SU-DHL-6 (cell line): ENCODE measurements around the gene FGB.

Source experiments
- H2AFZ ChIP-seq: fragments of 200-600 bp; sonication (generic); 2 replicates; pipeline ENCODE4 v1.6.1; 2014; ENCODE audit warnings: low read depth, mild to moderate bottlenecking, moderate library complexity, mixed read lengths, antibody characterized with exemption, low read length; ENCODE audit not compliant: severe bottlenecking
- H3F3A ChIP-seq: fragments of 200-600 bp; shearing (Covaris generic); 2 replicates; pipeline ENCODE4 v1.6.0; 2016; ENCODE audit warnings: antibody characterized with exemption, mild to moderate bottlenecking; ENCODE audit not compliant: insufficient read depth
- H3K27ac ChIP-seq: fragments of 200-600 bp; sonication (generic); 2 replicates; pipeline ENCODE4 v1.5.1; 2016; ENCODE audit warnings: low read depth, mild to moderate bottlenecking, low read length, moderate library complexity, mixed read lengths
- H3K27me3 ChIP-seq: fragments of 200-600 bp; sonication (generic), shearing (Covaris generic); 2 replicates; pipeline ENCODE4 v1.6.0; 2014; ENCODE audit warnings: mild to moderate bottlenecking, low read length
- H3K36me3 ChIP-seq: fragments of 200-600 bp; sonication (generic); 2 replicates; pipeline ENCODE4 v1.6.1; 2014; ENCODE audit warnings: mild to moderate bottlenecking, low read length, mixed read lengths
- H3K4me2 ChIP-seq: fragments of 300-600, 200-600 bp; shearing (Covaris generic), sonication (generic); 2 replicates; pipeline ENCODE4 v1.6.0; 2014; ENCODE audit warnings: low read length, low read depth, mild to moderate bottlenecking; ENCODE audit not compliant: poor library complexity, severe bottlenecking
- H3K4me3 ChIP-seq: fragments of 200-600 bp; sonication (generic); 2 replicates; pipeline ENCODE4 v1.5.1; 2014; ENCODE audit warnings: antibody characterized with exemption, low read length, mild to moderate bottlenecking, mixed read lengths; ENCODE audit not compliant: insufficient read depth, poor library complexity, severe bottlenecking
- H3K79me2 ChIP-seq: fragments of 200-600 bp; sonication (generic); 2 replicates; pipeline ENCODE4 v1.6.1; 2014; ENCODE audit warnings: mild to moderate bottlenecking, low read length, moderate library complexity; ENCODE audit not compliant: insufficient read depth
- H3K9ac ChIP-seq: fragments of 200-600 bp; sonication (generic); 2 replicates; pipeline ENCODE4 v1.7.0; 2014; ENCODE audit warnings: mild to moderate bottlenecking, low read length
- H3K9me2 ChIP-seq: fragments of 200-600 bp; sonication (generic); replicated peaks from 2 replicates; pipeline ENCODE4 v1.6.1; 2014; ENCODE audit warnings: low read length; ENCODE audit not compliant: insufficient read depth
- H3K9me3 ChIP-seq: fragments of 200-600 bp; sonication (generic); 2 replicates; pipeline ENCODE4 v1.6.1; 2014; ENCODE audit warnings: low read length, mixed read lengths; ENCODE audit not compliant: insufficient read depth
- H4K20me1 ChIP-seq: fragments of 200-600 bp; sonication (generic); 2 replicates; pipeline ENCODE4 v1.6.1; 2014; ENCODE audit warnings: low read depth, mild to moderate bottlenecking, antibody characterized with exemption, low read length, moderate library complexity, mixed read lengths
- EZH2phosphoT487 ChIP-seq: fragments of 200-600 bp; sonication (generic), shearing (Covaris generic); conservative IDR thresholded peaks from 2 replicates; pipeline ENCODE4 v1.6.1; 2018; ENCODE audit warnings: mild to moderate bottlenecking, antibody characterized with exemption, low read length, moderate library complexity, mixed read lengths
- TF ChIP-seq, protein P1 (sequence below): fragments of 200-600 bp; sonication (generic); IDR thresholded peaks from one replicate; pipeline ENCODE4 v1.5.1; 2017; ENCODE audit warnings: antibody characterized with exemption, mild to moderate bottlenecking, low read length, moderate library complexity; ENCODE audit not compliant: insufficient read depth, poor library complexity, severe bottlenecking

The FGB gene

DNA sequence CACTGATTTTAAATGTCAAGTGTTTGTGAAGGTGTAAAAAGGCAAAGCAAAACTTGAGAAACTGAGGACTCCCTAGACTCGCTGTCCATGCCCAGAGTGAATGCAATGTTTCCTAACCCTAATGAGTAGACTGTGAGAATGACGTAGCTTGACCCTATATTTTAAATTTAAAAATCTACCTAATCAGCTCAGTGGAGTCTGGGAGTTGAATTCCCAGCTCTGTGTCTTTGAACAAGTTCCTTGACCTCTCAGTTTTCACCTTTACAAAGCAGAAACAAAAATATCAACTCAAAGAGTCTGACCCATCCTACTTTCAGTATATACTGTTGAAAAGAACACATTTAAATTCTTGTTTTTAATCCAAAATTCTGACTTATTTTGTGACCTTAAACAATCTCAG, 25.4 kb downstream of the FGB start:
- no peaks in the 10 kb centered on the region for H3K27me3 ChIP-seq
- no peaks in the 10 kb centered on the region for H3K36me3 ChIP-seq
- no peaks in the 10 kb centered on the region for H3F3A ChIP-seq
- no peak overlapping the region for H3K4me2 ChIP-seq
- H2AFZ ChIP-seq, result no peak overlapping the region
- no peaks in the 10 kb centered on the region for H3K9me3 ChIP-seq
- H4K20me1 ChIP-seq, result no peaks in the 10 kb centered on the region
- no peaks in the 10 kb centered on the region for H3K9me2 ChIP-seq
- H3K9ac ChIP-seq, result no peak overlapping the region
- no peaks in the 10 kb centered on the region for H3K79me2 ChIP-seq
- no peak overlapping the region for H3K27ac ChIP-seq
- no peak overlapping the region for H3K4me3 ChIP-seq
- TF ChIP-seq EZH2phosphoT487, result no peak
- TF ChIP-seq, protein P1, sequence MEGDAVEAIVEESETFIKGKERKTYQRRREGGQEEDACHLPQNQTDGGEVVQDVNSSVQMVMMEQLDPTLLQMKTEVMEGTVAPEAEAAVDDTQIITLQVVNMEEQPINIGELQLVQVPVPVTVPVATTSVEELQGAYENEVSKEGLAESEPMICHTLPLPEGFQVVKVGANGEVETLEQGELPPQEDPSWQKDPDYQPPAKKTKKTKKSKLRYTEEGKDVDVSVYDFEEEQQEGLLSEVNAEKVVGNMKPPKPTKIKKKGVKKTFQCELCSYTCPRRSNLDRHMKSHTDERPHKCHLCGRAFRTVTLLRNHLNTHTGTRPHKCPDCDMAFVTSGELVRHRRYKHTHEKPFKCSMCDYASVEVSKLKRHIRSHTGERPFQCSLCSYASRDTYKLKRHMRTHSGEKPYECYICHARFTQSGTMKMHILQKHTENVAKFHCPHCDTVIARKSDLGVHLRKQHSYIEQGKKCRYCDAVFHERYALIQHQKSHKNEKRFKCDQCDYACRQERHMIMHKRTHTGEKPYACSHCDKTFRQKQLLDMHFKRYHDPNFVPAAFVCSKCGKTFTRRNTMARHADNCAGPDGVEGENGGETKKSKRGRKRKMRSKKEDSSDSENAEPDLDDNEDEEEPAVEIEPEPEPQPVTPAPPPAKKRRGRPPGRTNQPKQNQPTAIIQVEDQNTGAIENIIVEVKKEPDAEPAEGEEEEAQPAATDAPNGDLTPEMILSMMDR, result no peak

DNA sequence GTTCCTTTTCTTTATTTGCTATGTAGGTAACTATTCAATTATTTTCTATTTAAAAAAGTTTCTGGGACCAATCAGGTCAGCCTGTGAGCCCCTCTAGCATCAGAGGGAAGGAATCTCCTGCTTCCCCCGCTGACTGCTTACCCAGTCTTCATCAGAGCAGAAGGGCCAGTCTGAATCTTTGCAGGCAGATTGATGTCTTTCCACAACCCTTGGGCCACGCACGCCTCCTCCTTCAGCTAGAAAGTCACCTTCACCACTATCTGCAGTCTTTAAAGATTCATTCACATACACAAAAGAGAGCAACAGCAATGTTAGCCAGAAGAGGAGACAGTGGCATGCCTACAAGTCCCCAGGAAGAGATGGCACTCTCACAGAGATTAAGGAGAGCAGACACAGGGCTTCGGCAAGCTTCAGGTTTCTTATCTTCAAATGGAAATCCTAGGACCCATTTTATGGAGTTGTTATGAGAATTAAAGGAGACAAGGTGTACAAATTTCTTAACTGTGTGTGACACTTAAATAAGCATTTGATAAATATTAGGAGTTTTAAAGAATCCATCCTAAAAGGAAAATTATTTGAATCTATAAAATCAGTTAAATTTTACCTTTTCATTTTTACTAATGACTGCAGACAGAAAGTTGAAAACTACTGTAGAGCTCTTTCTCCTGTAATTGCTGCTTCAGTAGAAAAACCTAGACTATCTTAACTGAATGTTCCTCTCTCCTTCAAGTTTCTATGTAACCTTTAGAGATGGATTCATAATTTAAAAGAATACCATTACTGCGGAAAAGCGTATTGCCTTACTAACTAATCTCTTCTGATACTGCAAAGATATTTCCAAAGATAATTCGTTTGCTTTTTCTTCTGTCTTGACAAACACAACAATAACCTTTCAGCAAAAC, 26.7 kb downstream of the FGB start:
- H2AFZ ChIP-seq, result no peak overlapping the region
- H3K9me2 ChIP-seq, result no peaks in the 10 kb centered on the region
- no peak overlapping the region for H3K9ac ChIP-seq
- no peaks in the 10 kb centered on the region for H3K9me3 ChIP-seq
- no peaks in the 10 kb centered on the region for H3K79me2 ChIP-seq
- no peak for TF ChIP-seq EZH2phosphoT487
- TF ChIP-seq, protein P1, result no peak
- H3K27me3 ChIP-seq, result no peaks in the 10 kb centered on the region
- no peaks in the 10 kb centered on the region for H4K20me1 ChIP-seq
- no peak overlapping the region for H3K27ac ChIP-seq
- H3F3A ChIP-seq, result no peaks in the 10 kb centered on the region
- H3K4me2 ChIP-seq, result no peak overlapping the region
- H3K36me3 ChIP-seq, result no peaks in the 10 kb centered on the region
- H3K4me3 ChIP-seq, result no peak overlapping the region

DNA sequence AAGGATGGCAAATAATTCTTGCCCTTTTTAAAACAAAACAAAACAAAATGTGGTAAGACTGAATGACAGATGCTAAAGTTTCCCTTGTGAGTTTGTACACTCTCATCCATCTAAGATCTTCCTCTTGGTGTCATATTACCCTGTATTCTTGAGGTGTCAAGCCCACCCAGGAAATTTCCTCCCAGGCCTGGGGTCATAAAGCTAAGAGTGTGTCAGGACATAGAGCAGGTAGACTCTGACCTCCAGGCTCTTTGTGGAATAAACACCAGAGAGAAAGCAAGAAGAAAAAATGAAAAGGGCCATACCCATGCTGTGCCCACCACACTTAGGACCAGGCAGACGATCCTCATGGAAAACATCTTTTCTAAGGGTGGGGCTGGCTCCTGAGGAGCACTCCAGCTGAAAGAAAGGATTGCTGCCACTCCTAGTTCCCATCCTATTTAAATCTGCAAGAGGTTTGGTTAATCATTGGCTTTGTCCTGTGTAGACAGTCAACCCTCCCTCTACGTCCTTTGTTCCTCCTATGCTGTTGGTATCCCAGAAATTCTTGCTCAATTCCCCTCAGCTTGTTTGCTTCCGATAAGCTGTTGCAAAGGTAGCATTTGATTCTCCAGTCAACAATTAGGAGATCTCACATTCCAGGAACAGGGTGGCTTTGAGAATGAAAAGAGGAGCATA, 27.7 kb downstream of the FGB start, which contains the start of gene FGA:
Gene FGA (minus strand): TSS at position 414 of the 678 bp plus-strand sequence. CDS start 55 bp downstream, at position 359.
- TF ChIP-seq EZH2phosphoT487, result no peak
- TF ChIP-seq, protein P1, result no peak
- no peak within 1 kb of the TSS for H3K4me2 ChIP-seq
- no peaks in the 10 kb centered on the region for H3K27me3 ChIP-seq
- no peaks in the 10 kb centered on the region for H3K9me3 ChIP-seq
- no peak within 1 kb of the TSS for H2AFZ ChIP-seq
- no peaks in the 10 kb centered on the region for H3K79me2 ChIP-seq
- no peaks in the 10 kb centered on the region for H3K9me2 ChIP-seq
- no peaks in the 10 kb centered on the region for H3K36me3 ChIP-seq
- no peak within 1 kb of the TSS for H3K27ac ChIP-seq
- H3F3A ChIP-seq, result no peaks in the 10 kb centered on the region
- H3K4me3 ChIP-seq, result no peak within 1 kb of the TSS
- no peaks in the 10 kb centered on the region for H4K20me1 ChIP-seq
- H3K9ac ChIP-seq, result no peak within 1 kb of the TSS
